ENCODE results near the gene TDRD1.

DNA sequence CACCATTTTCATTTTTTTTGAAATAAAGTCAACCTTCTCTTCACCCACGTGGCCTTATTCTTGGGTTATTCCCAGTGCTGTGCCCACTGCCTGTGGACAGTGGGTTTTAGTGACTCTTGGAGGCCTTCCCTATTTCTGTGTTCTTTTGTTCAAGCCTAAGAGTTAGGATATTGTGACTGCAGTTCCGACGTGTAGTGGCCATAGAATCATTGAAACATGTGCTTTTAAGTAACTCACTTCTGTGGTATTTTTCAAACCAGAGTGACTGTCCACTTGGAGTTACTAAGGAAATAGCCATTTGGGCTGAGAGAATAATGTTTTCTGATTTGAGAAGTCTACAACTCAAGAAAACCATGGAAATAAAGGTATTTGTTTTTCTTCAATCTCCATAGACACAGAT lies 23.7 kb downstream of the TDRD1 start:
- TF ChIP-seq ZFX (CRISPR knock-in tag; IDR thresholded peaks at IDR 0.05) (no peak), ZKSCAN3 (CRISPR knock-in tag; IDR thresholded peaks at IDR 0.05) (no peak)
